Measurements from ENCODE around the gene RFESD. TPM values are rescaled to one million over a fixed set of nuclear protein-coding genes. Genes with fewer than 3 reads are reported as not detected.
"Not testable (repeated sequence)": the region's sequence is repeated elsewhere in the genome, so short reads cannot be mapped to it uniquely, and the experiment has no call there.

RFESD gene
- total RNA-seq, 1 experiment from 2014 or later = 1.4 TPM

GRCh38 chr5:95697781-95698681 is 51.5 kb downstream of the RFESD start:
- Histone ChIP-seq H3K27me3 (no peaks in the 10 kb centered on the region), H3K4me1 (no peaks in the 10 kb centered on the region), H3K9me3 (replicated peaks) (no peaks in the 10 kb centered on the region), H3K4me3 (no peak overlapping the region), H3K36me3 (no peaks in the 10 kb centered on the region), H3K27ac (no peak overlapping the region)
- DNase-seq = no peak

GRCh38 chr5:95699337-95699736 is 52.8 kb downstream of the RFESD start:
- Histone ChIP-seq H3K9me3 (replicated peaks) (no peaks in the 10 kb centered on the region), H3K4me3 (no peak overlapping the region), H3K4me1 (peaks cover 6% of the 10 kb centered on the region), H3K27ac (no peak overlapping the region), H3K36me3 (no peaks in the 10 kb centered on the region), H3K27me3 (no peaks in the 10 kb centered on the region)
- no peak for DNase-seq

GRCh38 chr5:95701074-95701473 is 54.5 kb downstream of the RFESD start:
- no peaks in the 10 kb centered on the region for H3K9me3 ChIP-seq (replicated peaks)
- H3K36me3 ChIP-seq = 0 out of 2 replicates have a peak, but pooled peaks cover 4% of the 10 kb centered on the region
- peaks cover 6% of the 10 kb centered on the region for H3K4me1 ChIP-seq
- H3K4me3 ChIP-seq = no peak overlapping the region
- H3K27ac ChIP-seq = no peak overlapping the region
- no peak for DNase-seq
- H3K27me3 ChIP-seq = no peaks in the 10 kb centered on the region

GRCh38 chr5:95704150-95704549 is 57.6 kb downstream of the RFESD start:
- Histone ChIP-seq H3K27me3 (no peaks in the 10 kb centered on the region), H3K36me3 (0 out of 2 replicates have a peak, but pooled peaks cover 4% of the 10 kb centered on the region), H3K27ac (peak overlapping the region; percentile 14; the same call in 1 of the 2 replicates), H3K4me3 (no peak overlapping the region), H3K4me1 (peaks cover 6% of the 10 kb centered on the region), H3K9me3 (replicated peaks) (no peaks in the 10 kb centered on the region)
- DNase-seq = peak; percentile 15 to 29

GRCh38 chr5:95706196-95706595 is 59.6 kb downstream of the RFESD start:
- DNase-seq, H3K27me3 ChIP-seq: not testable (repeated sequence)

GRCh38 chr5:95707055-95707454 is 60.5 kb downstream of the RFESD start:
- H3K4me3 ChIP-seq = no peak overlapping the region
- DNase-seq = no peak
- peaks cover 14% of the 10 kb centered on the region for H3K4me1 ChIP-seq
- H3K9me3 ChIP-seq (replicated peaks) = no peaks in the 10 kb centered on the region
- no peaks in the 10 kb centered on the region for H3K27me3 ChIP-seq
- 0 out of 2 replicates have a peak, but pooled peaks cover 4% of the 10 kb centered on the region for H3K36me3 ChIP-seq
- H3K27ac ChIP-seq = no peak overlapping the region

More at GRCh38 chr5:95706196-95706595, 59.6 kb downstream of the RFESD start:
- peaks cover 11% of the 10 kb centered on the region for H3K4me1 ChIP-seq
- not testable (repeated sequence) for H3K4me3 ChIP-seq; H3K36me3 ChIP-seq; H3K27ac ChIP-seq; H3K9me3 ChIP-seq (replicated peaks)

Other genes starting within 250 kb of the RFESD start
- gene SKIC3, start 91.8 kb upstream of the RFESD start, total RNA-seq (2014; rRNA removed; shearing (Covaris generic)) = 65.4 and 71.6 TPM in 2 replicates
- 13.8 and 15.7 TPM in 2 replicates for gene ARSK, start 91.7 kb upstream of the RFESD start, total RNA-seq (2014; rRNA removed; shearing (Covaris generic))
- gene GPR150, start 26.7 kb upstream of the RFESD start, total RNA-seq (2014; rRNA removed; shearing (Covaris generic)) = not detected in 2 replicates
- 1.7 and 1.8 TPM in 2 replicates for gene SPATA9, start 36.2 kb downstream of the RFESD start, total RNA-seq (2014; rRNA removed; shearing (Covaris generic))
- gene RHOBTB3, start 84.6 kb downstream of the RFESD start, total RNA-seq (2014; rRNA removed; shearing (Covaris generic)) = 194 and 212 TPM in 2 replicates
- gene GLRX, start 175.9 kb downstream of the RFESD start, total RNA-seq (2014; rRNA removed; shearing (Covaris generic)) = 17.7 and 21.4 TPM in 2 replicates